Breast epithelium (tissue), 3 donors: ENCODE measurements around the gene GAS7.

ENCODE experiments used
- CTCF ChIP-seq, 3 donors: fragments of 450-650 bp; IDR thresholded peaks; one replicate each; pipeline ENCODE4 v1.5.1; 2016 to 2017; ENCODE audit warnings: antibody characterized with exemption in 3 of 3, mild to moderate bottlenecking in 3 of 3, moderate library complexity in 3 of 3
- POLR2AphosphoS5 ChIP-seq, 3 donors: sonication (generic); formaldehyde crosslinking; IDR thresholded peaks; one replicate each; pipeline ENCODE4 v1.6.1; 2017; ENCODE audit warnings: antibody characterized with exemption in 3 of 3

DNA sequence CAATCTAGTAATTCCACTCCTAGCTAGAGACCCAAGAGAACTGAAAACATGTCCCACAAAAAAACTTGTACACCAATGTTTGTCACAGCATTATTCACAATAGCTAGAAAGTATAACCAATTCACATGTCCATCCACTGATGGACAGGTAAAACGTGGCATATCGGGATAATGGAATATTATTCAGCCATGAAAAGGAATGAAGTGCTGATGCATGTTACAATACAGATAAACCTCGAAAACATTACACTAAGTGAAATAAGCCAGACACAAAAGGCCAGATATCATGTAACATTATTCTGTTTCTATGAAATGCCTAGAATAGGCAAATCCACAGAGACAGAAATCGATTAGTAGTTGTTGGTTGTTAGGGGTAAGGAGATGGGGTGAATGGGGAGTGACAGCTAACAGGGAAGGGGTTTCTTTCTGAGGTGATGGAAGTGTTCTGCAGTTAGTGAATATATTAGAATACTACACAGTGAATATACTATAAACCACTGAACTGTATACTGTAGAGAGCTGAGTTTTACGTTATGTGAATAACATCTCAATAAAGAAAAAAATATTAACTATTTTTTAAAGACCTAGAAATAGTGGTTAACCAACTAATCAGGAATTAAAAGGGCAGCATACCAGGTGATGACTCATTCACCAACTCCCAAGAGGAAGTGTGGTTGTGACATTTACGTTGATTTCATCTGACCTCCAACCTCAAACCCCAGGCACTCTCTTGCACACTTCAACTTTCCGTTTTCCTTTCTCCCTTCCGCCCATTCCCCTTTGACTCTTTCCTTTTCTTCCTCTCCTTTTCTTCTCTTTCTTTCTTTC lies 48.6 kb downstream of the GAS7 start:
- TF ChIP-seq CTCF (IDR thresholded peaks at IDR 0.05) = no peak
- TF ChIP-seq POLR2AphosphoS5 (IDR thresholded peaks at IDR 0.05) = no peak
